GM21786 (cell line): ENCODE results near the gene GPR39.

Experiments
- ATAC-seq: cut with Tn5 transposase; IDR thresholded peaks from one replicate; pipeline ENCODE4 v1.9.1; 2021; ENCODE audit not compliant: unreplicated experiment

GPR39 gene

DNA sequence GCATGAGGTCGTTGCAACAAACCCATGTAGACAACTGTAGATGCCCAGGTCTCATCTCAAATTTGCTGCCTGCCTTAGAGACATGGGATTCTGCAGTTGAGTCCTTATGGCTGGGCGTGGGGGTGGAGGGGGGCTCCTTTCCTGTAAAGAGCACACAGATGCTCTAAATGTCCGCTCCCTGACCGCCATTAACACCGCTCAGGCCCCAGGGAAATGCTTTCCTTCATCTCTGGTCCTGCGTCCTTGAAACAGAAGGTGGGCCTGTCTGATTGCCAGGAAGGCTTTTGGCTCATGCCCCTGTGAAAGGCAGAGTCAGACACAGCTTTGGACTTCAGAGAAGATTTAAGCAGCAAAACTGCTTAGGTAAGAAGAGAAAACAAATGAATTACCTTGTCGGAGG lies 25.7 kb downstream of the GPR39 start:
- no peak for ATAC-seq

DNA sequence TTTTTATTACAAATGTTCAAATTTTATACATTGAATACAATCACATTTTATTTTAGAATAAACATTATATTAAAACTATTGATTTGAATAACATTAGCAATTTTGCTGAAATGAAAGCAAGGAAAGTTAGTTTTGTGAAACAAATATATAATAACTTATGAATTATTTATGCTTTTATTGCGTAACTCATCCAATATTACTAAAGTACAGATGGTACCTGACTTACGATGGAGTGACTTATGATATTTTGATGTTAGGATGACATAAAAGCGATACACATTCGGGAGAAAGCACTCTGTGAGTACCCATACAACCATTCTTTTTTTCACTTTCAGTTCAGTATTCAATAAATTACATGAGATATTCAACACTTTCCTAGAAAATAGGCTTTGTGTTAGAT lies 26.5 kb downstream of the GPR39 start:
- ATAC-seq = no peak

DNA sequence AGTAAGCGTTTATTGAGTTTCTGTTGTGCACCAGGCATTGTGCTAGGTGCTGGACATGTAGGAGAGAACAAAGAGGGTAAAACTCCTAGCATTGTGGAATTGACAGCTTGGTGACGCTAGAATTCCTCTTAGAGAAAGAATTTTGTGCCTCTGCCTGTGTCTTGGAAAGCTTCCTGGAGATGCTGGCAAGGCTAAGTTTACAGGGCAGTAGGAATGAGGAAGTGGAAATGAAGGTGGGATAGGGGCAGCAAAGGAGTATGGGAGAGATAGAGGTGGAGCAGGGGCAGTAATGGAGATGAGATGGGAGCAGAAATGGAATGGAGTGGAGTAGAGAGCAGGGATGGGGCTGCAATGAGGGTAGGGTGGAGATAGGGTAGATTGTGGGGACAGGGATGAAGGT lies 29.8 kb downstream of the GPR39 start:
- no peak for ATAC-seq

DNA sequence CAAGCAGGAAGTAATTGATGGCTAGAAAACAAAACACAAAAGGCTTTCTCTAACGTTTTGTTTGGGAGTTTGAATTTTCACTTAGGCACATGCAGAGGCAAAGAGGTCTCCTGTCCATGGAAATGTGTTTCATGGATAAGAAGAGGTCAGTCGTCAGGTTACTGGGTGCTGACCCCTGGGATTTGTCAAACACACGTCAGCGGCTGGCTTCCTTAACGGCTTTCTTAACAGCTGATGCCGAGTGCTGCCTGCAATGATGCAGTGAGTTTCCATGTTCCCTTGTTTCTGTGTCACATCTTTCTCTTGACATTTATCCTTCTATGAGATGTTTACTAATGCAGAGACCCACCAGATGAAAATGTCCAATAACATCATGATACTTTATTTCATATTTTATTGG lies 31.7 kb downstream of the GPR39 start:
- no peak for ATAC-seq

DNA sequence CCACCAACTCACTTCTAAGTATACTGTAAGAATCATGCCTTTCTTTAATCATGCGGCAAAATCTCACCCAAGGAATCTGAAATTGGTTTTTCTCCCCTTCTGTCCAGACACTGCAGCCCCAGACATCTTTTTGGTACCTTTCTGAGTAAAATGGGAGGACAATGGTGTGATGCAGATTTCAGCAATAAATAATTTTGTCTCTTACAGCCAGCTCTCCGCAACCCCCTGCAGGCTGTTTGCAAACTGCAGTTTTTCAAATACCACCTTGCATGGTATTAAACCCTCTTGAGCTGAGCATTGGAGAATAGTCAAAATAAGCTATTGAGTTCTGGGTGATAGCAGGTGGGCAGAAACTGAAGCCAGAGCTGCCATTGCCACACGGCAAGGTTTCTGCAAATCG lies 32.2 kb downstream of the GPR39 start:
- no peak for ATAC-seq

DNA sequence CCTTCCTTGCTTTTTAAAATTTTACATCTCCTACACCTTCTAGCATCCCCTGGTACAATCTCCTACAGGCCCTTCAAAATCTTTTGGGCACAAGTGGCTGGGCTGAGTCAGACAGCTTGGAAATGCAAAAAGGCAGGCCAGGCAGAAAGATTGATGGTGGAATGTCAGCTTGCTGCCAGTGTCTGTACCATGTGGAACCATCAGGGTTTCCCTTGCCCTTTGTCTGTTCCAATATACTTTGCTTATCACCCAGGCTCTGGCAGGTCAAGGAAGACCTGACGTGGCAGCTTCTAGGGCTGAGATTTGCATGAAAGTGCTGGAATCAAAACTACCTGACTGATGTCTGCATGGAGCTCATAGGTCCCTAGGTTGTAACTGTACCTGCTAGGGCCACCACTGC lies 33.3 kb downstream of the GPR39 start:
- ATAC-seq = no peak

DNA sequence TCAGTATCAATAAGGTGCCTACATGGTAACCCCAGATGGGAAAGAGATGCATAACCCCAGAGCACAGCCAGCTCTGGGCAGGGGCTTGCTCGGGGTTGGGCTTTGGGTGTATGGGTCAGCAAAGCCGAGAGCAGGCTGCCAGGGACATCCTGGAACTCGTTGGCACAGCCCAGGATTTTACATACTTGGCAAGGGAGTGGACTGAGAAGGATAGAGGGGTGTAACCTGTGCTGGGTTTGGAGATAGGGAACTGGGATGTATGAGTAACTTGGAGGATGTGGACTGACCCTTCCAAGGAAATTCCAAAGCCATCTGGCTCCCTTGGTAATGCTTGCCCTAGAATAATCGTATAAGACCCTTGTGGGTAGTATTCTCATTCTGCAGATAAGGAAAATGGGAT lies 44.2 kb downstream of the GPR39 start:
- ATAC-seq = no peak

DNA sequence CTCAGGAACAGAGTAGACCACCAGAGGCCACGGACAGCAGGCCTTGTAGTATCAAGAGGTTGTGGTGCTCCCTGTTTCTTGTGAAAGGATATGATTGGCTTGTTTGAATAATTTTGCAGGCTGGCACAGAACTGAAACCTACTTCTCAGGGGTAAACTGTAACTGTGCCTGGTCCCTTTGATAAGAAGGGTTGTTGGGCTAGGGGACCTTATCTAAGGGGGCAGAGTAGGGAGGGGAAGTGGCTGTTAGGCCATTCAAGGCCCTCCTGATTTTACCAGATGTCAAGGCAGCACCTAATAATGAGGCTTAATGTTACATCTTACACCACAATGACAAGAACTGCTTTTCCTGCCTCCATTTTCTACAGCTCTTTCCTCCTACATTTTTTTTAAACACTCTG lies 45.6 kb downstream of the GPR39 start:
- no peak for ATAC-seq

DNA sequence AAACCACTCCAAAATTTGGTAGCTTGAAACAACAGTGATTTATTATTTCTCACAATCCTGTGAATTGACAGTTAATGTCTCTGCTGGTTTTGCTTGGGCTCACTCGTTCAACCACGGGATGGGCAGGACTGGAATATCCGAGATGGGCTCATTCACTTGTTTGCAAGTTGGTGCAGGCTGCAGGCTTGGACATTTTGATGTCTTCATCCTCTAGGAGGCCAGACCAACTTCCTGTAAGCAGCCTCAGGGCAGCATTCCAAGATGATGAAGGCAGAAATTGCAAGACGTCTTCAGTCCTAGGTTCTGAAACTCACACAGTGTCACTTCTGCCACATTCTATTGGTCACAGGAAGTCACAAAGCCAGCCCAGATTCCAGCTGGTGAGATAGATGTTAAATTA lies 47.1 kb downstream of the GPR39 start:
- no peak for ATAC-seq

DNA sequence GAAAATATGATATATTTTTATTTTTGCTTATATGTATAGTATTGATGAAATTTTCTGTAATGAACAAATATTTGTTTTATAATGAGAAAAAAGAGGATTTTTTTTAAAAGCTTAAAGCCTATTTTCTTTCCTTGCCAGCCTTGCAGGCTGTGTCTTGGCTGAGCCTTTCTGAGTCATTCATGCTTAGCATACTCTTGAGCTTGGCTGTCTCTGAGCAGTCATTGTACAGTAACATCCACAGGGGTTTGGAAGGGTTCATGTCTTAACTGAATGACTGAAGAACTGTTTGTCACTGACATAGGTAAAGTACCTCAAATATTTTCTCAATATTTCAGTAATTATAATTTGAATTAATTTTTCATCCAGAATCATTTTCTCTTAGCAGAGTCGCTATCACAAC lies 49.3 kb downstream of the GPR39 start:
- ATAC-seq = no peak

DNA sequence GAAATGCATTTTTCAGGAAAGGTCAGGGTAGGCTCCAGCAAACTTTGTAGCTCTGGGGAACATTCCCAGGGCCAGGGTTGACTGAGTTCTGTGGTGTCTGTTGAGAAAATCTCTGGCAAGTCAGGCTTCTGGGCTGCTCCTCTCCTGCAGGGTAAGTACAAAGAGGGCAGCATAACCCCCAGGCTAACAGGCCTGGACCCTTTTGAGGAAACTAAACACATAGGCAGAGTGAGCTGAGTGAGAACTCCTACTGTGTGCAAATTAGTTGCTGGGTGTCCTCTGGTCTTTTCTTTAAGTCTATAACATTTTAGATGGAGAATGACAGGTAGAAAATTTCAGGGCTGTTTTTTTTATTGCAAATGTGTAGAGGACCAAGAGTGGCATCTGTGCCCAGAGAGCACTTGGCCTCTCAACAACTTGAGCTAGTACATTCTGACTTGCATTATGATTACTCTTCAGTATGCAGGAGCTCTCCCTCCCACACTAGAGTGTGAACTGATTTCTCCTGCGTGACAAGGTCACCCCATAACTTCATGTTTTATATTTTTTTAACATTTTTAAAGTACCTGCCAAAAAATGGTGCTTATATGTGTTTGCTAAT lies 49.9 kb downstream of the GPR39 start:
- ATAC-seq = no peak

DNA sequence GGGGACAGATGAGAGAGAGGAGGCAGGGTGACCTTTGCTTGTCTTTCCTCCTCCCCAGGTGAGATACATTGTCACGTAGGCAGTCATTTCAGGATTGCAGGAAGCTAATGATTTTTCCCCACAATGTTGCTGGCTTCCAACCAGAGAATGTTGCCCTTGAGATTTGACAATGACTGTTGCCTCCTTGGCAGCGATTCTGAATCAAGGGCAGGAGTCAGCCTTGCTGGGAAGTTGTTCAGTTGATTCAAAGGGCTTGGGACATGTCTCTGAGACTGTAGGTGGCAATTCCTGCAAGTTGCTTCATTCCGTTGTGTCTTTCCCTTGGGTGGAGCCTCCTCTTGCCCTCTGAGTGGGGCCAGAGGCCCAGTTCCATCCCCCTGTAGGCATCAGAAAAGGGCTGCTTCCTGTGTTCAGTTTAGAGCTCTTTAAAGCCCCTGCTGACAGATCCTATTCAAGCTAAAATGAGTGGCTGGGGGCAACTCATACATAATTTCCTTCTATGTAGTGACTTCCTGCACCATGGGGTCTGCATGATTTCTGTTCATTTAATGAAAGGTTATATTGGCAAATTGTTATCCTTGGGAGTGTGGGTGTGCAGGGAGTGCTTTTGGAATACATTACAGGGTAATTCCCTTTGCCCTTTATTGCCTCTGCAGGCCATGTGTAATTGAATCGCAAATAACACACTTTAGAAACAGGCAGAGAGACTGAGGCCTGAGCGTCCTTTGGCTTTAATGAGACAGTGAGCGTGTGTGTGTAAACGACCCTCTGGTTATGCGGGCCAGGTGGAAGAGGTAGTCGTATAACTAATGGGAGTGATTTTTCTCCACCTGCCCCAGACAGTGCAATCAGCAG lies 52.4 kb downstream of the GPR39 start:
- ATAC-seq = no peak

DNA sequence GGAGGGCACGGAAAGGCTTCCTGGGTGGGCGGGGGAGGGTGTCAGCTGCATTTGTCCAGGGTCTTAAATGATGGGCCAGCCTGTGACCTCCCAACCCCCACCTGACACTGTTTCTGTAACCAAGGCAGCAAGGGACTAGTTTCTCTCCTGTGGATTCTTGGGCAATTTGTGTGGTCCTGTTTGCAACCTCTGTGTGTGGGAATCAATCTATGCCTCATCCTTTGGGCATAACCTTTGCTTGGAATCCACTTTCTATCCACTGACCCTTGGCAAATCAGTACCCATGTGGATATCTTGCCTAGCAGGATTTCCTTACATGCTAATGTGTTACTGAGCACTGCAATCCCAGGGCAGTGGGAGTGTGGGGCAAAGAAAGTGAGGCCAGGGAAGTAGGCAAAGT lies 54.1 kb downstream of the GPR39 start:
- no peak for ATAC-seq

DNA sequence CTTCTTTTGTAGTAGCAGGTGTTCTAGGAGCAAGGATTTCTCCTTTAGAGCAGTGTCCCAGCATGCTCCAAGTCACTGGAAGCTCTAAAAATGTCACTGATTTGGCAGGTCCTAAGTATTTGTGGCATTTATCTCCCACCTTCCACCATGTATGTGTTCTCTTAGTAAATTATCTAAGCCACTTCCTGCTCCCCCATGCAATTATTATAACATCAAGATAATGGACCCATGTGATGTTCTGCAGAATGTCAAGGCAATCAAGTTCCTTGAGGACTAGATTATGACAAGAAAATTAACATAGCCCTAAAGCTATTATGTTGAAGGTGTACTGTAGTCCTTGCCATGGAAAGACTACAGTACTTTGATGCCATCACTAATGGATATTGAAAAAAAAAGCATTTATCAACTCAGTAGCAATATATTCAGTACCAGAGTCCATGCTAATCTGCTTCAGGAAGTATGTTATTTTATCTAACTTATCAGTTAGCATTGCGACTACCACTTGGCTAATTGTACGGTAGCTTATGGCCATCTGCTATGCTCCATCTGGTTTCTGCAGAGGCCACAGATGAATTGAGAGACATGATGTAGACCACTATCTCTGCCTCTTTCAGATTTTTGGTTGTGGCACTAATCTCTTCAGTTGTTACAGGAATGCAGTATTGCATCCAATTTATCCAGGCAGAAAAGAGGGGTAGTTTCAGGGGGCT lies 56.7 kb downstream of the GPR39 start:
- no peak for ATAC-seq

DNA sequence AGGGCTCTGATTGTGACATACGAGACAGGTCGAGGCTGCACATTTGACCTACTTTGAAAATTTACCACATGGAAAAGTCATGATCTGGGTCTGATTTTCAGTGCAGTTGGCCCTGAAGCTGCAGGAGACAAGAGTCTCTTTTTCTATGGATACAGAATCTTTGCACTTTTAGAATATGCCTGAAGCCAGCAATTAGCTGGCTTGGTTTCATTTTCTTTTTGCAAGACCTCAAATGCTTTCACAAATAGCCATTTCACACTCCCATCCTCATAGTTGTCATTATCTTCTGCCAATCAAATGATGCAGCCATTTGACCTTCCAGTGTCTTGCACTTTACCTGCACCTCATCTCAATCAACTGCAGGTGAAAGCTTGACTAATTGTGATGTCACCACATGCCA lies 59.0 kb downstream of the GPR39 start:
- ATAC-seq = no peak

DNA sequence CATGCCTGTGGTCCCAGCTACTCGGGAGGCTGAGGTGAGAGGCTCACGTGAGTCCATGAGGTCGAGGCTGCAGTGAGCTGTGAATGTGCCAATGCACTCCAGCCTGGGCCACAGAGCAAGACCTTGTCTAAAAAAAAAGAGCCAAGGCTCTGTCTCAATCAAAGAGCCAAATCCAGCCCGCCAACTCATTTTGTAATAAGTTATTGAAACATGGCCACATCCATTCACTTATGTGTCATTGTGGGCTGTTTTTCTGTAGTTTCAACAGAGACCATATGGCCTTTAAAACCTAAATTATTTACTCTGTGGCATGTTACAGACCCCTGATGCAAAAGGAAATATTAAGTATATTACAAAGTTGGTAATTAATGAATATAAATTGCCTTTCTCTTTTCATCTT lies 60.8 kb downstream of the GPR39 start:
- ATAC-seq = no peak

DNA sequence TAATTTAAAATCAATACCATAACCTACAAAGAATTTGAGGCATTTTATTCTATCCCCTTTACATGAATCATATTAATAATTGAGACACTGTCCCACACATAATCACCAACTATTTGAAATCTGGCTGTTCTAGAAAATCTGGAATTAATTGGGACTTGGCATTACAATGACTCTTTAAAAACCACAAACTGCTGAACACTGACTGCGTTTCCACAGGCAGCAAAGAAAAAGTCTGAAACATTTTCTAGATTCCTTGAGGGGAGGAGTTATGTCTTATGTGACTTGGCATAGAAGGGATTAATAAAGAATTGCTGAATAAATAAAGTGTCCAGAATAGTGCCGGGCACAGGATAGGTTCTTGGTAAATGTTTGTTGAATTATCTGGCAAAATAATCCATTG lies 61.4 kb downstream of the GPR39 start:
- no peak for ATAC-seq

DNA sequence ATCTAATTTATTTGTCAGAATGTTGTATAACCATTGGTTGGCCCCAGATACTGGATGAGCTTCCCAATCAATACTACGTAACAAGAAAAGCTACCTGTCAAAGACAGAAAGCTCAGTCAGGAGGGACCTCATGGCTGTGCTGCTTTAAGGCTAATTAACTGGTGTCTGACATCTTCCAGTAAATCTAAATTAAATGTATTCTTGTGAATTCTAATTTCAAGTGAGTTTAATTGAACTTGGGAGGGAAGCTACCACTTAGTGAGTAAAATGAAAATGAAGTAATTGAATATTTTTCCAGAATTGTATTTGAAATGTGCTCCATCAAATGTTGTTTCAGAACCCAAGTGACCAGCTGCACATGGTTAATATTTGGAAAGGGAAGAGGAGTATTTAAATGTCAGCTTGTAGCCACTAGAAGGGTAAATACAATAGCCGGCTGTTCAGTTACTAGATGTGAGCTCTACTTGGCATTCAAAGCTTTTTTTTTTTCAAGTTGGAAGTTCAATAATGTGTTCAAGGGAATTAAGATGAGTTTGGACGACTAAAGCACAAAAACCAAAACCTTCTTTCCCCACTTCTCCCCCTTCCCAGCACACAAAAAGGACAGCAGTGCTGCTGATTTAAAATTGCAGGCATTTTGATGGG lies 62.0 kb downstream of the GPR39 start:
- ATAC-seq = no peak

DNA sequence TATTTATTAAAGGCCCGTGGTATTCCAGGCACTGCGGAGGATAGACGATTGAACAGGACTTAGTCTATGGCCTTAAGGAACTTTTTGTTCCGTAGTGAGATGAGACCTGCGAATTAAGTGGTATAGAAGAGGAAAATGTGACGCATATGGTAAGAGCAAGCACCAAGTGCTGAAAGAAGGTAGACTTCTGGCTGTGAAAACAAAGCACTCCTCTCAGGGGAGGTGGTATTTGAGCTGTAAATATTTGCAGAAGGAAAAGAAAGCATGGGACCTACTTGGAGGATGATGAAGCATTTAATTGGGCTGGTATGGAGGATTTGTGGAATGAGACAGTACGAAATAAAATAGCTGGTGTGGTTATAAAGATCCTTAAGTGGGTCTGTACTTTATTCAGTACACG lies 62.5 kb downstream of the GPR39 start:
- ATAC-seq = no peak

DNA sequence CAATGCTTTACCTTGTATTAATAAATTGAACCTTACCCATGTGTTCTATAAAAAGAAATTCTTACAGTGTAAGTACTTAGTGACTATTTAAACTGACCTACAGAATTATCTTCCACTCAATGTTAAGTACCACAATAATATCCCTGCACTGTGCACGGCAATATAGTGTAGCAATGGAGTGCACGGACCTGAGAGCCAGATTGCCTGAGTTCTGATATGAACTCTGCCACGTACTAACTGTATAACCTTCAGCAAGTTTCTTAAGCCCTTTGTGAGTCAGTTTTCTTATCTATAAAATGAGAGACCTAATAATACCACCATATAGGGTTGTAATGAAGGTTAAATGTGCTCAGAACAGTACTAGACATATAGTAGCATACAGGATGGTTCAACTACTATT lies 66.2 kb downstream of the GPR39 start:
- ATAC-seq = no peak

DNA sequence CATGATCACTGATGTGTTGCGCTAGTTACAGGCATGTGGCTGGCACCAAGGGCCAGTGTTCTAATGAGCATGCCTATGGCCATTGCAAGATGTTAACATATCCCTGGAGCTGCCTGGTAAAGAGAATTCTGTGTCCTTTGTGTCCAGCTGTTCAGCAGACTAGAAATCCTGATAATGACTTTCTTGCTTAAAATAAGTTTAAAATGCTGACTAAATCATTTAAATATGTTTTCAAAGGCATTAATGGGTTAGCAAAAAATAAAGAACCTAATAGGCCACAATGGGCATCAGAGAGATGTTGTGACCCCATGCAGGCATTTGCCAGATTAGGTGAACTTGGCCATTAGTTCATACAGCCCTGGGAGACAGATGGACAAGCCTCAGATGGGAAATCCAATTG lies 67.5 kb downstream of the GPR39 start:
- ATAC-seq = no peak

DNA sequence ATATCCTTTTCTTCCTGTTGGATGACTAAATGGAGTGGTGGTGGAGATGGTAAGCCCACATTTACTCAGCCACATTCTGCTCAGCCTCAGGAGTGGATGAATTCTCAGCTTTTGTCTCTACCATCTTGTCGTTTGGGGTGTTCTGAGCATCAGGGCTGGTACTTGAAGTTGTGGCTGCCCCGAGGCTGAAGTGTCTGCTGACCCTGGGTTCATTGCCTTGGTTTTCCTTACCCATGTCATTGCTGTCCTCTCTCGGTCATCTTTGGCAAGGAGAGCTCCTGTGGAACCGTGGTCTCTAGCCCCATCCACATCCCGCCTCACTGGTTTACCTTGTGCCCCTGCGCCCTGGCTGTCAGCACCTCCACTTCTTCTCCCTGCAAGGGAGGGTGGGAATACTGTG lies 71.9 kb downstream of the GPR39 start:
- no peak for ATAC-seq
